HG02870 (cell line): Measurements from ENCODE around the gene IL1R1.

Experiments
- ATAC-seq: cut with Tn5 transposase; IDR thresholded peaks from one replicate; pipeline ENCODE4 v1.9.1; 2021; ENCODE audit warnings: mild to moderate bottlenecking, moderate library complexity; ENCODE audit not compliant: unreplicated experiment

IL1R1 gene

GRCh38 chr2:102166189-102166845, 23.8 kb downstream of the IL1R1 start:
- no peak for ATAC-seq

- no peak for ATAC-seq
These were observed 25.7 kb downstream of the IL1R1 start for GRCh38 chr2:102168026-102168771.

GRCh38 chr2:102171946-102172345, 29.4 kb downstream of the IL1R1 start:
- no peak for ATAC-seq

- no peak for ATAC-seq
These were observed 30.2 kb downstream of the IL1R1 start for GRCh38 chr2:102172745-102173144.

- ATAC-seq, result no peak
These were observed 33.6 kb downstream of the IL1R1 start for GRCh38 chr2:102176172-102176571.

- no peak for ATAC-seq
These were observed 35.4 kb downstream of the IL1R1 start for GRCh38 chr2:102177814-102178478.

GRCh38 chr2:102179061-102179460, 36.5 kb downstream of the IL1R1 start:
- ATAC-seq, result no peak

- no peak for ATAC-seq
These were observed 37.5 kb downstream of the IL1R1 start for GRCh38 chr2:102179788-102180686.

GRCh38 chr2:102180687-102180999, 38.1 kb downstream of the IL1R1 start:
- ATAC-seq, result no peak

GRCh38 chr2:102181376-102181775, 38.8 kb downstream of the IL1R1 start:
- no peak for ATAC-seq

GRCh38 chr2:102181919-102182635, 39.5 kb downstream of the IL1R1 start:
- ATAC-seq, result no peak

- no peak for ATAC-seq
These were observed 41.5 kb downstream of the IL1R1 start for GRCh38 chr2:102184018-102184417.

GRCh38 chr2:102184568-102184967, 42.0 kb downstream of the IL1R1 start:
- ATAC-seq, result no peak

- ATAC-seq, result no peak
These were observed 42.8 kb downstream of the IL1R1 start for GRCh38 chr2:102185347-102185746.

GRCh38 chr2:102186791-102187495, 44.4 kb downstream of the IL1R1 start, which contains the start of gene IL1RL2:
IL1RL2 (plus strand) TSS chr2:102187023; CDS start chr2:102187868, 845 bp downstream.
- no peak for ATAC-seq

GRCh38 chr2:102187496-102188150, 45.1 kb downstream of the IL1R1 start:
- ATAC-seq, result no peak

GRCh38 chr2:102190430-102191107, 48.0 kb downstream of the IL1R1 start:
- no peak for ATAC-seq

- no peak for ATAC-seq
These were observed 49.0 kb downstream of the IL1R1 start for GRCh38 chr2:102191501-102191900.

GRCh38 chr2:102193074-102193473, 50.5 kb downstream of the IL1R1 start:
- no peak for ATAC-seq
